ENCODE data around the gene CD300H. TPM values are rescaled to one million over a fixed set of nuclear protein-coding genes. Genes with fewer than 3 reads are reported as not detected.

The CD300H gene
- total RNA-seq, 4 donors from 2014 or later = not detected

GRCh38 chr17:74542166-74542565 is 25.1 kb downstream of the CD300H start:
- Histone ChIP-seq H3K4me1 (no peaks in the 10 kb centered on the region), H3K36me3 (no peaks in the 10 kb centered on the region), H3K4me3 (no peak overlapping the region), H3K9me3 (no peaks in the 10 kb centered on the region), H3K27me3 (peaks cover 0 to 5% (median 0%) of the 10 kb centered on the region in 4 donors), H3K27ac (replicated peaks in 1 of 4) (no peak overlapping the region)
- intact Hi-C loops (cut with DNase I) = no loop called here
- WGBS = 79% methylated on average over 5 of the region's 5 CpGs
- TF ChIP-seq CTCF (IDR thresholded peaks at IDR 0.05) (no peak), POLR2A (IDR thresholded peaks at IDR 0.05; ENCODE audit: low read depth) (no peak), POLR2AphosphoS5 (IDR thresholded peaks at IDR 0.05) (no peak), EP300 (IDR thresholded peaks at IDR 0.05) (no peak)
- no peak for DNase-seq (ENCODE audit: extremely low spot score)

GRCh38 chr17:74541176-74542111 is 25.9 kb downstream of the CD300H start:
- intact Hi-C loops (cut with DNase I) = no loop called here
- no peaks in the 10 kb centered on the region for H3K4me1 ChIP-seq

GRCh38 chr17:74539281-74539820 is 28.0 kb downstream of the CD300H start:
- WGBS = 75% methylated on average over 10 of the region's 10 CpGs
- Histone ChIP-seq H3K27ac (replicated peaks in 1 of 4) (no peak overlapping the region), H3K4me1 (no peaks in the 10 kb centered on the region), H3K27me3 (peaks cover 0 to 6% (median 0%) of the 10 kb centered on the region in 4 donors), H3K9me3 (peaks cover 0 to 5% (median 2%) of the 10 kb centered on the region in 4 donors), H3K36me3 (no peaks in the 10 kb centered on the region), H3K4me3 (no peak overlapping the region)
- DNase-seq (ENCODE audit: extremely low spot score) = no peak
- no peak for TF ChIP-seq POLR2A (IDR thresholded peaks at IDR 0.05; ENCODE audit: low read depth)
- intact Hi-C loops (cut with DNase I) = loop anchor here (10.0 kb wide), 1 partner anchor 65 kb away; no protein-coding TSS in a partner anchor

More at GRCh38 chr17:74541176-74542111, 25.9 kb downstream of the CD300H start:
- Histone ChIP-seq H3K27me3 (peaks cover 0 to 5% (median 0%) of the 10 kb centered on the region in 4 donors), H3K27ac (replicated peaks in 1 of 4) (no peak overlapping the region), H3K9me3 (no peaks in the 10 kb centered on the region), H3K4me3 (no peak overlapping the region), H3K36me3 (no peaks in the 10 kb centered on the region)
- no peak for DNase-seq (ENCODE audit: extremely low spot score)
- TF ChIP-seq POLR2AphosphoS5 (IDR thresholded peaks at IDR 0.05) (no peak), CTCF (IDR thresholded peaks at IDR 0.05) (no peak), POLR2A (IDR thresholded peaks at IDR 0.05; ENCODE audit: low read depth) (no peak), EP300 (IDR thresholded peaks at IDR 0.05) (no peak)
- WGBS = 73% methylated on average over 14 of the region's 23 CpGs

GRCh38 chr17:74536890-74537289 is 30.4 kb downstream of the CD300H start:
- no peak for DNase-seq (ENCODE audit: extremely low spot score)
- Histone ChIP-seq H3K9me3 (peaks cover 0 to 5% (median 2%) of the 10 kb centered on the region in 4 donors), H3K4me3 (no peak overlapping the region), H3K27ac (replicated peaks in 1 of 4) (no peak overlapping the region), H3K4me1 (no peaks in the 10 kb centered on the region), H3K27me3 (peaks cover 0 to 10% (median 0%) of the 10 kb centered on the region in 4 donors), H3K36me3 (no peaks in the 10 kb centered on the region)
- WGBS = 66% methylated on average over 3 of the region's 3 CpGs
- intact Hi-C loops (cut with DNase I) = loop anchor here (10.0 kb wide), 1 partner anchor 62 kb away; no protein-coding TSS in a partner anchor
- no peak for TF ChIP-seq EP300 (IDR thresholded peaks at IDR 0.05)
- no peak for TF ChIP-seq POLR2AphosphoS5 (IDR thresholded peaks at IDR 0.05)
- no peak for TF ChIP-seq CTCF (IDR thresholded peaks at IDR 0.05)

GRCh38 chr17:74532115-74532514 is 35.2 kb downstream of the CD300H start:
- TF ChIP-seq EP300 (IDR thresholded peaks at IDR 0.05) (no peak), POLR2AphosphoS5 (IDR thresholded peaks at IDR 0.05) (peak in 1 of 2 donors; percentile 68)

More at GRCh38 chr17:74532115-74532514, 35.2 kb downstream of the CD300H start:
- DNase-seq (ENCODE audit: extremely low spot score) = no peak
- Histone ChIP-seq H3K36me3 (no peaks in the 10 kb centered on the region), H3K4me3 (peak overlapping the region in 2 of 4 donors; percentile 8 to 24), H3K9me3 (peaks cover 0 to 5% (median 2%) of the 10 kb centered on the region in 4 donors), H3K4me1 (no peaks in the 10 kb centered on the region), H3K27ac (replicated peaks in 1 of 4) (no peak overlapping the region), H3K27me3 (peaks cover 0 to 14% (median 0%) of the 10 kb centered on the region in 4 donors)
- intact Hi-C loops (cut with DNase I) = loop anchor here (10.0 kb wide), 1 partner anchor 57 kb away; no protein-coding TSS in a partner anchor
- WGBS = 55% methylated on average over 10 of the region's 10 CpGs
